ENCODE data around the gene PAM16. TPM values are rescaled to one million over a fixed set of nuclear protein-coding genes. Genes with fewer than 3 reads are reported as not detected.
"Not testable (repeated sequence)": the region's sequence is repeated elsewhere in the genome, so short reads cannot be mapped to it uniquely, and the experiment has no call there.

PAM16 gene
- total RNA-seq, 1 donor from 2014 or later = 58.6 TPM

DNA sequence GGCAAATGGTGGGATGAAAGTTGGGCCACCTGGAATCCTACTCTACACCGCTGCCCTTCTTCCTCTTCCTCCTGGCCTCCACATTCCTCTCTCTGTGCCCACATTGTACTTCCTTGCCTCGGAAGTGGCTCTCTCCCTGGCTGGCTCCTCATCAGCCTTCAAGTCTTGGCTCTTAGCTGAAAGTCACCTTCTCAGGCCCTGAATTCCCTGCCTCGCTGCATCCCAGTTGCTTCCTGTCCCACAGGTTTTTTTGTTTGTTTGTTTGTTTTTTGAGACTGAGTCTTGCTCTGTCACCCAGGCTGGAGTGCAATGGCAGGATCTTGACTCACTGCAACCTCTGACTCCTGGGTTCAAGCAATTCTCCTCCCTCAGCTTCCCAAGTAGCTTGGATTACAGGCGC, 2.6 kb upstream of the PAM16 start:
- DNase-seq (ENCODE audit: low spot score) = no peak

DNA sequence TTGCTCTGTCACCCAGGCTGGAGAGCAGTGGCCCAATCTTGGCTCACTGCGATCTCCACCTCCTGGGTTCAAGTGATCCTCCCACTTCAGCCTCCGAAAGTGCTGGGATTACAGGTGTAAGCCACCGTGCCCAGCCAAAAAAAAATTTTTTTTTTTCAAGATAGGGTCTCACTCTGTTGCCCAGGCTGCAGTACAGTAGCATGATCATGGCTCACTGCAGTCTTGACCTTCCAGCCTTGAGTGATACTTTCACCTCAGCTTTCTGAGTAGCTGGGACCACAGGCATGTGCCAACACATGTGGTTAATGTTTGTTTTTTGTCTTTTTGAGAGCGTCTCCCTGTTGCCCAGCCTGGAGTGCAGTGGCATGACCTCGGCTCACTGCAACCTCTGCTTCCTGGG, 1.7 kb upstream of the PAM16 start:
- DNase-seq (ENCODE audit: low spot score) = no peak

DNA sequence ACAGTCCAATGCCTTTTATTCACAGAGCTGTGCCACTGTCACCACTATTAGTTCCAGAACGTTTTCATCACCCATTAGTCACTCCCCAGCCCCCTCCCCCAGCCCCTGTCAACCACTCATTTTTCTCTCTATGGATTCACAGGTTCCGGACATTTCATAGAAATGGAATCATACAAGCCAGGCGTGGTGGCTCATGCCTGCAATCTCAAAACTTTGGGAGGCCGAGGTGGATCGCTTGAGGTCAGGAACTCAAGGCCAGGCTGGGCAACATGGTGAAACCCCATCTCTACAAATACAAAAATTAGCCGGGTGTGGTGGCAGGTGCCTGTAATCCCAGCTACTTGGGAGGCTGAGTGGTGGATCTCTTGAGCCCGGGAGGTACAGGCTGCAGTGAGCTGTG, 759 bp upstream of the PAM16 start:
- DNase-seq (ENCODE audit: low spot score) = no peak

DNA sequence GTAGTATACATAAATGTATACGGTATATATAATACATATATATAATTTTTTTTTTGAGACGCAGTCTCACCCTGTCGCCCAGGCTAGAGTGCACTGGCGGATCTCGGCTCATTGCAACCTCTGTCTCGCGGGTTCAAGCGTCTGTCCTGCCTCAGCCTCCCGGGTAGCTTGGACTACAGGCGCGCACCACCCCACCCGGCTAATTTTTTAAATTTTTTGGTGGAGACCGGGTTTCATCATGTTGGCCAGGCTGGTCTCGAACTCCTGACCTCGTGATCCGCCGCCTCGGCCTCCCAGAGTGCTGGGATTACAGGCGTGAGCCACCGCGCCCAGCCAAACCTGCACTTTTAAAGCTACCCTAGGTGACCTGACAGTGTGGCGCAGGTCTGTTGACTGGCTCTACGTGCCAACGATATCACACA, 745 bp downstream of the PAM16 start:
- DNase-seq (ENCODE audit: low spot score) = no peak

DNA sequence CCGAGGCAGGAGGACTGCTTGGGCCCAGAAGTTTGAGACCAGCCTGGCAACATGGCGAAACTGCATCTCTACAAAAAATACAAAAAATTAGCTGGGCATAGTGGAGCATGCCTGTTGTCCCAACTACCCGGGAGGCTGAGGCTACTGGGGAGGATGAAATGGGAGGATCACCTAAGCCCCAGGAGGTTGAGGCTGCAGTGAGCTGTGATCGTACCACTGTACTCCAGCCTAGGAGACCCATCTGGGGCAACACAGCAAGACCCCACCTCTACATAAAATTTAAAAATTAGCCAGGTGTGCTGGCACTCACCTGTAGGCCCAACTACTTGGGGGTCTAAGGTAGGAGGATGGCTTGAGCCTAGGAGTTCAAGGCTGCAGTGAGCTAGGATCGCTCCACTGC, 1.8 kb downstream of the PAM16 start:
- no peak for DNase-seq (ENCODE audit: low spot score)

DNA sequence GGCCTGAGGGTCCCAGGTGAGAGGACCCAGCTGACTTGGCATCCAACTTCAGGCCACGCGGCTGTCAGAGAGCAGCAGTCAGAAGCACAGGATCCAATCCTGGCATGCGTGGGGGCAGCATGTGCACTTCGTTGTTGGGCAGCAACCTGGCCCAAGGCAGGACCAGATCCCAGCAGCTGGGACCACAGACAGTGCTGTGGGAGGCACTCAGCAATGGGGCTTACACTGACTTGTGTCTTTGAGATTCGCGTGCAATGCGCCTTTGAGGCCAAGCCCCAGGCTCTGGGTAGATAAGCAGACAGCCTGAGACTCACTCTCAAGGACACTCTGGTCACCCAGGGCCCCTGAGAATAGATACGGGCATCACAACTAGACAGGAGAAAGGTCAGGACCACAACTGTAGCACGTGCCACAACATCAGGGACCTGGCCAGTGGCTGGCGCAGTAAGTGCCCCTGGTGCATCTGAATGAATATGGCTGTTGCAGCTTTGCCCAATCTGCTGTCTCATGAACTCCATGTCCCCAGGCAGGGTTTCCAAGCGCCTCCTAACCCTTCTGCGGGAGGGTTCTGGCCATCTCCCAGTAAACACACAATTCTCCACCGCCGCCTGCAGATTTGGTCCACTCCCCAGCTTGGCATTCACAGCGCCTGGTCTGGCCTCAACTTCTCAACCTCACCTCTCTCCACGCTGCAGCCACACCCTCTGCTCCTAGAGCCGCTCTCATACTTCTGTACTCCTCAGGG, 3.2 kb downstream of the PAM16 start:
- no peak for DNase-seq (ENCODE audit: low spot score)

DNA sequence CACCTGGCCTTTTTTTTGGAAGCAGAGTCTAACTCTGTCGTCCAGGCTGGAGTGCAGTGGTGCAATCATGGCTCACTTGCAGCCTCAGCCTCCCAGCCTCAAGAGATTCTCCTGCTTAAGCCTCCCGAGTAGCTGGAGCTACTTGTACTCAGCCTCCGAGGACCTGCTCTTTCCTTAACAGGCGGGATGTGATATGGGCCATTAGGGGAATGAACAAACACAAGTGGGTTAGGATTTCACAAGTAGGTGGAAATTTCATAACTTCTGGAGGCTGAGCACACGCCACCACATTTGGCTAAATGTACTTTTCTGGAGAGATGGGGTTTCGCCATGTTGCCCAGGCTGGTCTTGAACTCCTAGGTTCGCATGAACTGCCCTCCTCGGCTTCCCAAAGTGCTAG, 4.1 kb downstream of the PAM16 start:
- no peak for DNase-seq (ENCODE audit: low spot score)

DNA sequence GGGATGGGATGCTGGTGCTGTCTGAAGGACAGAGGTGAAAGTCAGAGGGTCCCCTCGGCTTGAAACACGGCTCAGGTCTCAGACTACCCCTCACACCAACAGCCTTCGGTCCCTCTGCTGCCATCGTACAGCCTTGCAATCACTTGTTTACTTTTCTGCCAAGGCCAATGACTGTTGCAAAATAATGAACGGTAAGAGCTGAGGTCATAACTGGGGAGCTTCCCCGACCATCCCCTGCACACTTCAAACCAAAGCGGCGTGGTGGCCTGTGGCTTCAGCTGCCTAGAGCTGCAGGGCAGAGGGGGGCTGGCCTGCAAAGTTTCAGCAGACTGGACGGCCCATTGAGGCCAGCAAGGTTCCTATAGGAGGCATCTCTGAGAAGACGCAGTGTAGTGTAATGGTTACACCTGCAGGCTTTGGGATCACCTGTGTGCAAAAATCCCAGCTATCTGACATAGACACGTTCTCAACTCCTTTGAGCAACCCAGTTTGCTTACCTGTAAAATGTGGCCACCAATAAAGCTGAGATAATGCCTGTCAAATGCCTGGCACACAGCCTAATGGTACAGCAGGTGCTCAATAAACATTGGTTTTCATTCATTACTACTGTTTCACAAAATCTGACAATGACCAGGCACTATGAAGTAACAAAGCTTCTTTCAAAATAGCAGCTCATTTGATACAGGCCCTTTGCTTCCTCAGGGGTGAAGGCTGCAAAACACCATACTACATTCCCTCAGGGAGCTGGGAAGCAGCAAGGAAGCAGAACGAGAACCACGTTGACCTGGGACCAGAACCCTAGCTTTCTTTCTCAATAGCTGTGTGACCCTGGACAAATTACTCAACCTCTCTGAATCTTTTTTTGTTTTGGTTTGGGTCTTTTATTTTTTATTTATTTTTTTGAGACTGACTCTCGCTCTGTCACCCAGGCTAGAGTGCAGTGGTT, 5.0 kb downstream of the PAM16 start:
- DNase-seq (ENCODE audit: low spot score) = no peak

DNA sequence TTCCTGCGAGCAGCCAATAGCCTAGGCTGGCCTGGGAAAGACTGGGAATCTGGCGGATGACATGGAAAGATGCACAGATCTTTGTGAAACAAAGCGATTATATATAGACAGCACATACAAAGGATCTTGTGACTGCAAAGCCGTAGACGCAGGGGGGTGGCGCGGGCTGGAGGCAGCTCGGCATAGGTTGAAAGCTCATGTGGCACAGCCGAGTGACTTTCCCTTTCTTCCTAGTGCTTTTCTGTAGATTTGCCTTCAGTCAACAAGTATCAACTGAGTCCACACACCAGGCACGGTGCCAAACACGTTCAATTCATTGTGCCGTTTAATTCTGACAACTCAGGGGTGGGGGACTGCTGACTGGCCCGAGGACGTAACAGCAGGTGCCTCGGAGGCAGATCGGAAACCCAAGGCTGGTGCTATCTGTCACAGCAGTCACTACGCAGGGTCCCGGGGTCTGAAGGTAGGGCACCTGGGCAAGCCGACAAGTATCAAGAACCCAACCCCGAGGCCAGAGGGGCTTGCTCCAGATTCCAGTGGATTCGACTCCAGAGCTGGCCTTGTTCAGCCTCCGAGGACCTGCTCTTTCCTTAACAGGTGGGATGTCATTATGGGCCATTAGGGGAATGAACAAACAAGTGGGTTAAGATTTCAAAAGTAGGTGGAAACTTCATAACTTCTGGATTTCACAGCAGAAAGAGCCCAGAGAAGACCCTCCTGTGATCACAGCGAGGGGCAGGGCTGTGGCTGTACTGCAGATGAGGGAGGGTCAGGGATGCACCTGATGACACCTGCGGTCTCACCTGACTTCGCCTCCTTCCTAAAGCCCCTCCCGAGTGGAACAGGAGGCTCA, 5.9 kb downstream of the PAM16 start:
- DNase-seq (ENCODE audit: low spot score) = no peak

DNA sequence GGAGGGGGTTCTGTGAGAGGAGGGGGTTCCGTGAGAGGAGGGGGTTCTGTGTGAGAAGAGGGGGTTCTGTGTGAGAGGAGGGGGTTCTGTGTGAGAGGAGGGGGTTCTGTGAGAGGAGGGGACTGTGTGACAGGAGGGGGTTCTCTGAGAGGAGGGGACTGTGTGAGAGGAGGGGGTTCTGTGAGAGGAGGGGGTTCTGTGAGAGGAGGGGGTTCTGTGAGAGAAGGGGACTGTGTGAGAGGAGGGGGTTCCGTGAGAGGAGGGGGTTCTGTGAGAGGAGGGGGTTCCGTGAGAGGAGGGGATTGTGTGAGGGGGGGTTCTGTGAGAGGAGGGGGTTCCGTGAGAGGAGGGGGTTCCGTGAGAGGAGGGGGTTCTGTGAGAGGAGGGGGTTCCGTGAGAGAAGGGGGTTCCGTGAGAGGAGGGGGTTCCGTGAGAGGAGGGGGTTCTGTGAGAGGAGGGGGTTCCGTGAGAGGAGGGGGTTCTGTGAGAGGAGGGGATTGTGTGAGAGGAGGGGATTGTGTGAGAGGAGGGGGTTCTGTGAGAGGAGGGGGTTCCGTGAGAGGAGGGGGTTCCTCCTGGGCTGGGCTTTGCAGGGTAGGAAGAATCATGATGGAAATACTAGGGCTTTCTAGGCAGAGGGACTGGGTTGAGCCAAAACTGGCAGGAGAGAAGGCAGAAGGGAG, 6.7 kb downstream of the PAM16 start:
- DNase-seq (ENCODE audit: low spot score) = not testable (repeated sequence)

DNA sequence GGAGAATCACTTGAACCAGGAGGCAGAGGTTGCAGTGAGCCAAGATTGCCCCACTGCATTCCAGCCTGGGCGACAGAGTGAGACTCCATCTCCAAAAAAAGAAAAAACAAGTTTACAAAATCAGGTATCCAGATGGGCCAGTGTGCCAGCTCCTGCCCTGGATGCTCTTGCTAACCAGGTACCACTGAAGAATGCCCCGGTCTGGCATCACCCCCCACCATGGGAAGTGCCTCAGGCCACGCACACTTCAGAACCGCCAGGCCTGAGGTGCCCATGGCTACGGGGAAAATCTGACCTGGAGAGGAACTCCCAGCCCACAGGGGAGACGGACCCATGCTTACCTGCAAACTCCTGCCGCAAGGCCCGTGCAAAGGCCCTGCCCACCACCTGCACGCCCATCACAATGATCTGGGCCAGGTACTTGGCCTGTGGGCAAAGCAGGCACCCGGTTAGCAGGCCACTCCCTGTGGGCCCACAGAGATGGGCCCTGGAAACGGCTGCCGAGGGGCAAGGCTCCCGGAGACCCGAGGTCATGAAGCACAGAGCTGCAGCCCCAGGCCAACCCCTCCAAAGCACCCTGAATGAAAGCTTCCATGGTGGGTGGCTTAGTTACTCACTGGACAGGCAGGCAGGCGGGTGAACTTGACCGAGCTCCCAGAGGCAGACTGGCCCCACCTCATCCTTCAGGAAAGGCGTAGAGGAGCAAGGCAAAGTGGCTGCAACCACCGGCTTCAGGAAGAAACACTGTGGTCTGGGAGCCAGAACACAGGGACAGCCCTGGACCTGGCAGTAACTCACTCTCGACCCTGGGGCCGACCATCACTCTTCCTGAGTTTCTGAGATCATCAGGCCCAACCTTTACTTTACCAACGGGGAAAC, 8.0 kb downstream of the PAM16 start:
- no peak for DNase-seq (ENCODE audit: low spot score)

DNA sequence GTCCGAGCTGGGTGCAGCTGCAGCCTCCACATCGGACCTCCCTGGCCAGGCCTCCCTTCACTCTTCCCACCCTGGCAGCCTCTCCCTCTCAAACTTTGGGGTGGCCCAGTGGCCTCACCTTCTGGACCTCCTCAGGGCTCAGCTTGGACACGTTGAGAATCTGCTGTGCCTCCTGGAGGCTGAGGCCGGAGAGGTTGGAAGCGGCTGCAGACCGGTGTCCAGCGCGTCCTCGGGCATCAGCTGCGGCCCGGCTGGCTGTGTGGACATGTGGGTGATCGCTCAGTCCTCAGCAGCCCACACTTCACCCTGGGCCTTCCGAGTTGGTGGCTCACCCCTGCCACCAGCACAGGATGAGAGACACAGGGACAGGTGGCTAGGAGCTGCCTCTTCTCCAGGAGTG, 9.9 kb downstream of the PAM16 start:
- DNase-seq (ENCODE audit: low spot score) = no peak

DNA sequence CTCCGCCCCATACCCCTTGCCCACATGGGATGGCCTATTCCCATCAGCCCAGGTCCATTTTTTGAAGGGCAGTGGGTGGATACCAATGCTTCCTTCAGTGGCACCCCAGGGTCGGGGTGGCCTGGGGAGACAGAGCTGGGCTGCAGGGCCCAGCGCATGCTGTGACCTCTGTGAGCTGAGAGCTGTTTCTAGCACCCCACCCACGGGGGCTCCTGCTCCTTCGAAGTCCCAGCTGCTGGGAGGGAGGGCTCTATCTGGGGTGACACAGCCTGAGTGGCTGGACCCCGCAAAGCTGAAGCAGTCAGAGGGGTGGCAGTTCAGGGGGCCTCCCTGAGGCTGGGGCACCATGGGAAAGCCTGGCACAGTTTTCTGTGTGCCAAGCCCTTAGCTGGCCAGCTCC, 10.7 kb downstream of the PAM16 start:
- no peak for DNase-seq (ENCODE audit: low spot score)

DNA sequence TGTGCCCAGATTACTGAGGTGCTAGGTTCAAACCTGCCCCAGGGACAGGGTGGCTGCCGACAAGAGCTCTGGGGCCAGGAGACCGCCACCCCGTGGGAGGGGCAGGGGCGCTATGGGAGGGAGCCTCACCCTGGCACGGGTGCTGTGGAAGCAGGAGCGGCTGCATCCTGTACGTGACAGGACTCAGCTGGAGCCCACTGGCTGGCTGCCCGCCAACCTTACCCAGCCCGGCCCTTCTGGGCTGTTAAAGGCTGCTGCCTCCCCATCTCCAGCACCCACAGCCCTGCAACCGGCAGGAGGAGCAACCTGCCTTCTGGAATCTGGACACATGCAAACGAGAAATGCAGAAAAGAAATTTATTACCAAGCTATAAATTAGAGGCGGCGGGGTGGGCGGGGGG, 11.2 kb downstream of the PAM16 start:
- no peak for DNase-seq (ENCODE audit: low spot score)

DNA sequence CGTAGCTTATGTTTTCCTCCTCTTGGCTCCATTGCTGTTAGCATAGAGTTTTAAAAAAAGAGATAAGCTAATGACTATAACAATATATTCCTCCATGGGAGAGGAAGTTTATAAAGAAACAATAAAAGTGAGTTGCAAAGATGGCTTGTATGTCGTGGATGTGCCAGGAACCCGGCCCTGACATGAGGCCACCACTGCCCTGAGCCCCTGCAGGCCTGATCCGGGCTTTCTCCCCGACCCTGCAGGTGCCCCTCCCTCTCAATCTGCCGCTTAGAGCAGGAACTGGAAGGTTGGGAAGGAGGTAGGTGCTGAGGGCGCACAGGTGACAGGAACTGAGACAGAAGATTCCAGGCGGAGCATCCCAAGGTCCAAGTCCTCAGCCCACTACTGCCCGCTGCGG, 11.7 kb downstream of the PAM16 start:
- no peak for DNase-seq (ENCODE audit: low spot score)

DNA sequence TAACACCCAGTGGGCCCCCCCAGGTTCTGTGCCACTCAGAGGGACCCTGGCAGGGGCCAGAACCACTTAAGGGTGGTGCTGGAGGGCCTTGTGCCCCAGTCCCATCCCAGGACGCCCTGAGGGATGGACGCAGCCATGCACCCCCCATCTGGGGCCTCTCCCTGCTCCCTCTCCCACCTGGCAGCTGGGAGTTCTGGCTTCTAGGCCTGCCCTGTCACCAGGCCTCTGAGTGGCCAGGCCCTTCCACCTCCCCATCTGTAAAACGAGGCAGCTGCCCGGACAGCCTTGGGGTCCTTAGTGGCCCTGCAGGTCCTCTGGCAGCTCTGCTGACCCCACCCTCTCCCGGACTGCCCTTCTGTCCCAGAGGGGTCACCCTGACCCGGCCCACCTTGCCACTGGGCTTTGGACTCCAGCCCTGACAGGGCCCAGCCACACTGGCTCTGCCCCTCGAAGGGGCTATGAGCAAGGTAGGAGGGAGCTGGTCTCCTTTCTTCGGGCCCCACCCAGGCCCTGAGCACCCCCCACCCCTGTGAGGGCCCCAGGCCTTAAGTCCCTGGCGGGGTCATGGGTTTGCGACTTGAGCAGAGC, 12.3 kb downstream of the PAM16 start:
- no peak for DNase-seq (ENCODE audit: low spot score)

DNA sequence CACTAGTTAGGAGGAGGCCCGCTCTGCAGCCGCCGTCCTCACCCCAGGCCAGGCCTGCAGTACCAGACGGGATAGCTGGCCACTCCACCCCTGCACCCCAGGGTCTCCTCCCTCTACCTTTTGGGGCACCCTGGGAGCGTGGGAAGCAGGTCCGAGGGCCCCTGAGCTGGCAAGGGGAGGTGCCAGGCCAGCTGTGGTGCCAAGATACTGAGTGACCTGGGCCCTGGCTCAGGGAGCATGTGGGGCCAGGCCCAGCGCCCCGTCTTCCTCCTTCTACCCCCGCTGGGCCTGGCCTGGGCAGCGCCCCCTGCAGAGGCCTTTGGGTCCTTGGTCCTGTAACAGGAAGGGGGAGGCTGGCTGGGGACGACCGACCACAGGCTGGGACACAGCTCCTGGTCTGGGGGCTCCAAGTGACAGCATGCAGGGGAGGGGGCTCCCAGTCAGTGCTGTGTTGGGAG, 13.0 kb downstream of the PAM16 start:
- no peak for DNase-seq (ENCODE audit: low spot score)

DNA sequence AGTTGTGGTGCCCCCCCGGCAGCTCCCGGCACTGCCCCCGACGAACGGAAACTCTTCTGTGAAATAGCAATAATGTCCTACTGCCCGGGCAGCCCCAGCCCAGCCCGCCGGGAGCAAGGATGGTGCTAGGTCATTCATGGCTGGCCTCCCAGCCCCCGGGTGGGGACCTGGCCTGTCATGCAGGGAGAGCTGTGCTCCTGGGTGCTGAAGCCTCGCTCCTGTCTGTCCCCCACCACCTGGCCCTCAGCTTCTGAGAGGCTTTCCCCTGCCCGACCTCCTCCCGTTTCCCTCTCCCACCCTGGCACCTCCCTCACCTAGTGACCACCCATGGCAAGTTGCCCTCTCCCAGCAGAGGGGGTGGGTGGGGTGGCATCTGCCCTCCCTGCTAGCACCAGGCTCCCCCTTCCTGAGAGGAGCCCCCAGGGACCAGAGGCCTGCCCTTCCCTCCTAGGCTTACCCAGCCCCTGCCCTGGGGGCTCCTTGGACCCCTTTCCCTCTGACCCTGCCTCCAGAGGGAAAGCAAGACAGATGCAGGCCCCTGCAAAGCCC, 13.5 kb downstream of the PAM16 start:
- DNase-seq (ENCODE audit: low spot score) = no peak

DNA sequence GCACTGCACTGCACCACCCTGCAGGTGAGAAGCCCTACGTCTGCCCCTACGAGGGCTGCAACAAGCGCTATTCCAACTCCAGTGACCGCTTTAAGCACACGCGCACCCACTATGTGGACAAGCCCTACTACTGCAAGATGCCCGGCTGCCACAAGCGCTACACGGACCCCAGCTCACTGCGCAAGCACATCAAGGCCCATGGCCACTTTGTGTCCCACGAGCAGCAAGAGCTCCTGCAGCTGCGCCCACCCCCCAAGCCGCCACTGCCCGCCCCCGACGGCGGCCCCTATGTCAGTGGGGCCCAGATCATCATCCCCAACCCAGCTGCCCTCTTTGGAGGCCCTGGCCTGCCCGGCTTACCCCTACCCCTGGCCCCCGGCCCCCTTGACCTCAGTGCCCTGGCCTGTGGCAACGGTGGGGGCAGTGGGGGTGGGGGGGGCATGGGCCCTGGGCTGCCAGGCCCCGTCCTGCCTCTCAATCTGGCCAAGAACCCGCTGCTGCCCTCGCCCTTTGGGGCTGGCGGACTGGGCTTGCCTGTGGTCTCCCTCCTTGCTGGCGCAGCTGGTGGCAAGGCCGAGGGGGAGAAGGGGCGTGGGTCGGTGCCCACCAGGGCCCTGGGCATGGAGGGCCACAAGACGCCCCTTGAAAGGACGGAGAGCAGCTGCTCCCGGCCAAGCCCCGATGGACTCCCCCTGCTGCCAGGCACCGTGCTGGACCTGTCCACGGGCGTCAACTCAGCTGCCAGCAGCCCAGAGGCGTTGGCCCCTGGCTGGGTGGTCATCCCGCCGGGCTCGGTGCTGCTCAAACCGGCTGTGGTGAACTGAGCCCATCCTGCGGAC, 14.2 kb downstream of the PAM16 start:
- no peak for DNase-seq (ENCODE audit: low spot score)
